ENCODE data around the gene SULT2B1. TPM values are rescaled to one million over a fixed set of nuclear protein-coding genes. Genes with fewer than 3 reads are reported as not detected.

Gene SULT2B1
- polyA plus RNA-seq, 1 donor from 2014 or later, result not detected

DNA sequence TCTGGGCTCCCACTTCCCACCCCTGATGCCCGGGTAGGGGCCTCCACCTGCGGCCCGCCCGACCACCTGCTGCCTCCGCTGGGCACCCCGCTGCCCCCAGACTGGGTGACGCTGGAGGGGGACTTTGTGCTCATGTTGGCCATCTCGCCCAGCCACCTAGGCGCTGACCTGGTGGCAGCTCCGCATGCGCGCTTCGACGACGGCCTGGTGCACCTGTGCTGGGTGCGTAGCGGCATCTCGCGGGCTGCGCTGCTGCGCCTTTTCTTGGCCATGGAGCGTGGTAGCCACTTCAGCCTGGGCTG lies 77.3 kb downstream of the SULT2B1 start:
- H3K4me2 ChIP-seq (ENCODE audit: low read length), result no peak overlapping the region
- H3F3A ChIP-seq (ENCODE audit: insufficient read depth, low read length, poor library complexity, severe bottlenecking), result no peaks in the 10 kb centered on the region
- no peaks in the 10 kb centered on the region for H3K36me3 ChIP-seq (ENCODE audit: insufficient read depth, low read length)
- H3K9ac ChIP-seq (ENCODE audit: low read length), result no peak overlapping the region
- no peaks in the 10 kb centered on the region for H3K9me3 ChIP-seq (ENCODE audit: low read length)
- H3K27ac ChIP-seq (ENCODE audit: low read length), result no peak overlapping the region
- H4K20me1 ChIP-seq (ENCODE audit: insufficient read depth), result no peaks in the 10 kb centered on the region
- H3K27me3 ChIP-seq (ENCODE audit: insufficient read depth, low read depth, low read length), result no peaks in the 10 kb centered on the region
- TF ChIP-seq MXI1 (conservative IDR thresholded peaks at IDR 0.05; ENCODE audit: poor library complexity, severe bottlenecking), result no peak
- TF ChIP-seq POLR2AphosphoS5 (IDR thresholded peaks at IDR 0.05), result peak; percentile 35
- H2AFZ ChIP-seq (ENCODE audit: low read depth, low read length), result no peak overlapping the region
- no peaks in the 10 kb centered on the region for H3K9me2 ChIP-seq (ENCODE audit: insufficient read depth, low read length)
- H3K79me2 ChIP-seq (replicated peaks; ENCODE audit: insufficient read depth, low read length), result peaks cover 15% of the 10 kb centered on the region
- no peak overlapping the region for H3K4me3 ChIP-seq (ENCODE audit: low read length)

- no peaks in the 10 kb centered on the region for H3K36me3 ChIP-seq (ENCODE audit: insufficient read depth, low read length)
- peak overlapping the region; percentile 72 for H3K27ac ChIP-seq (ENCODE audit: low read length)
- H4K20me1 ChIP-seq (ENCODE audit: insufficient read depth), result no peaks in the 10 kb centered on the region
- H3K79me2 ChIP-seq (replicated peaks; ENCODE audit: insufficient read depth, low read length), result peaks cover 10% of the 10 kb centered on the region
- H3K4me2 ChIP-seq (ENCODE audit: low read length), result no peak overlapping the region
- no peaks in the 10 kb centered on the region for H3K9me2 ChIP-seq (ENCODE audit: insufficient read depth, low read length)
- no peaks in the 10 kb centered on the region for H3K9me3 ChIP-seq (ENCODE audit: low read length)
- no peak overlapping the region for H2AFZ ChIP-seq (ENCODE audit: low read depth, low read length)
- no peak overlapping the region for H3K9ac ChIP-seq (ENCODE audit: low read length)
- H3K4me3 ChIP-seq (ENCODE audit: low read length), result no peak overlapping the region
- TF ChIP-seq EP300 (conservative IDR thresholded peaks at IDR 0.05; ENCODE audit: poor library complexity, severe bottlenecking), result no peak
- TF ChIP-seq POLR2AphosphoS5 (IDR thresholded peaks at IDR 0.05), result peak; percentile 5
- H3F3A ChIP-seq (ENCODE audit: insufficient read depth, low read length, poor library complexity, severe bottlenecking), result no peaks in the 10 kb centered on the region
- H3K27me3 ChIP-seq (ENCODE audit: insufficient read depth, low read depth, low read length), result no peaks in the 10 kb centered on the region
Measured at GRCh38 chr19:48629599-48630295, 77.8 kb downstream of the SULT2B1 start.

DNA sequence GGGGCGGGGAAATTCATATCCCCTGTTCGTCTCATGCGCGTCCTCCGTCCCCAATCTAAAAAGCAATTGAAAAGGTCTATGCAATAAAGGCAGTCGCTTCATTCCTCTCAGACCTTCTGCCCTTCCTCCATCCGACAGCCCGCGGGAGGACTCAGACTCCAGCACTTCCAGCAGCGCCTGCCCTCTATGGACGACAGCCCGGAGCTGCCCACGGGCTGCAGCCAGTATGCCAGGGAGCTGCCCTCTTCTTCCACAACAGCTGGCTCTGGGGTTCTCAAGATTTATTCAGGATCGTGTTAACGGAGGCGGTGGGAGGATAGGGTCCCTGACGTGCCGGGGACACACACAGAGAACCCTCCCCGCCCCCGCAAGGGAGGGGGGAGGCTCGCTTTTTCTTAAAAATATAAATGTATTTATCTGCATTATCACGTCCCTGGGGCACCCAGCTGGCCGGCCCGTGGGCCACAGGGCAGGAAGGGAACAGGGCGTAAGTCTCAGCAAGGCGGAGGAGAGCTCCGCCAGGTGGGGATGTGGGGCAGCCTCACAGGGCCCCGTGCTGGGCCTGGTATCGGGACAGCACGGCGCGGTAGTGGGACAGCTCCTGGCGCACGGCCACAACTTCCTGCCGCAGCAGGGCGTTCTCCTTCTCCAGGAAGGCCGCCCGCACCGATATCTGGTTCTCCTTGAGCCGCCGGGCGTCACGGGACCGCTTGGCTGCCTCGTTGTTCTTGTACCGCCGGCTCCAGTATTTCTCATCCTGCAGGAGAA lies 78.5 kb downstream of the SULT2B1 start:
- H3K79me2 ChIP-seq (replicated peaks; ENCODE audit: insufficient read depth, low read length), result peaks cover 3% of the 10 kb centered on the region
- H3K9me3 ChIP-seq (ENCODE audit: low read length), result no peaks in the 10 kb centered on the region
- no peaks in the 10 kb centered on the region for H3K36me3 ChIP-seq (ENCODE audit: insufficient read depth, low read length)
- no peaks in the 10 kb centered on the region for H3F3A ChIP-seq (ENCODE audit: insufficient read depth, low read length, poor library complexity, severe bottlenecking)
- H3K4me2 ChIP-seq (ENCODE audit: low read length), result no peak overlapping the region
- H3K4me3 ChIP-seq (ENCODE audit: low read length), result peak overlapping the region; percentile 32
- TF ChIP-seq, protein P1, sequence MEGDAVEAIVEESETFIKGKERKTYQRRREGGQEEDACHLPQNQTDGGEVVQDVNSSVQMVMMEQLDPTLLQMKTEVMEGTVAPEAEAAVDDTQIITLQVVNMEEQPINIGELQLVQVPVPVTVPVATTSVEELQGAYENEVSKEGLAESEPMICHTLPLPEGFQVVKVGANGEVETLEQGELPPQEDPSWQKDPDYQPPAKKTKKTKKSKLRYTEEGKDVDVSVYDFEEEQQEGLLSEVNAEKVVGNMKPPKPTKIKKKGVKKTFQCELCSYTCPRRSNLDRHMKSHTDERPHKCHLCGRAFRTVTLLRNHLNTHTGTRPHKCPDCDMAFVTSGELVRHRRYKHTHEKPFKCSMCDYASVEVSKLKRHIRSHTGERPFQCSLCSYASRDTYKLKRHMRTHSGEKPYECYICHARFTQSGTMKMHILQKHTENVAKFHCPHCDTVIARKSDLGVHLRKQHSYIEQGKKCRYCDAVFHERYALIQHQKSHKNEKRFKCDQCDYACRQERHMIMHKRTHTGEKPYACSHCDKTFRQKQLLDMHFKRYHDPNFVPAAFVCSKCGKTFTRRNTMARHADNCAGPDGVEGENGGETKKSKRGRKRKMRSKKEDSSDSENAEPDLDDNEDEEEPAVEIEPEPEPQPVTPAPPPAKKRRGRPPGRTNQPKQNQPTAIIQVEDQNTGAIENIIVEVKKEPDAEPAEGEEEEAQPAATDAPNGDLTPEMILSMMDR (IDR thresholded peaks at IDR 0.05; ENCODE audit: poor library complexity, severe bottlenecking), result no peak
- no peak for TF ChIP-seq RAD21 (conservative IDR thresholded peaks at IDR 0.05)
- TF ChIP-seq SMC3 (conservative IDR thresholded peaks at IDR 0.05; ENCODE audit: poor library complexity), result no peak
- H3K27ac ChIP-seq (ENCODE audit: low read length), result peak overlapping the region; percentile 72
- no peaks in the 10 kb centered on the region for H3K27me3 ChIP-seq (ENCODE audit: insufficient read depth, low read depth, low read length)
- no peaks in the 10 kb centered on the region for H3K9me2 ChIP-seq (ENCODE audit: insufficient read depth, low read length)
- peak overlapping the region; percentile 36 for H3K9ac ChIP-seq (ENCODE audit: low read length)
- H2AFZ ChIP-seq (ENCODE audit: low read depth, low read length), result no peak overlapping the region
- H4K20me1 ChIP-seq (ENCODE audit: insufficient read depth), result no peaks in the 10 kb centered on the region

- Histone ChIP-seq H3K36me3 (ENCODE audit: insufficient read depth, low read length) (no peaks in the 10 kb centered on the region), H2AFZ (ENCODE audit: low read depth, low read length) (no peak overlapping the region), H3K27ac (ENCODE audit: low read length) (peak overlapping the region; percentile 72), H3K4me2 (ENCODE audit: low read length) (no peak overlapping the region), H3K27me3 (ENCODE audit: insufficient read depth, low read depth, low read length) (no peaks in the 10 kb centered on the region), H3K9me3 (ENCODE audit: low read length) (no peaks in the 10 kb centered on the region), H3K9ac (ENCODE audit: low read length) (peak overlapping the region; percentile 36), H3F3A (ENCODE audit: insufficient read depth, low read length, poor library complexity, severe bottlenecking) (no peaks in the 10 kb centered on the region), H3K4me3 (ENCODE audit: low read length) (peak overlapping the region; percentile 32), H3K9me2 (ENCODE audit: insufficient read depth, low read length) (no peaks in the 10 kb centered on the region), H4K20me1 (ENCODE audit: insufficient read depth) (no peaks in the 10 kb centered on the region), H3K79me2 (replicated peaks; ENCODE audit: insufficient read depth, low read length) (no peaks in the 10 kb centered on the region)
- TF ChIP-seq, protein P2, sequence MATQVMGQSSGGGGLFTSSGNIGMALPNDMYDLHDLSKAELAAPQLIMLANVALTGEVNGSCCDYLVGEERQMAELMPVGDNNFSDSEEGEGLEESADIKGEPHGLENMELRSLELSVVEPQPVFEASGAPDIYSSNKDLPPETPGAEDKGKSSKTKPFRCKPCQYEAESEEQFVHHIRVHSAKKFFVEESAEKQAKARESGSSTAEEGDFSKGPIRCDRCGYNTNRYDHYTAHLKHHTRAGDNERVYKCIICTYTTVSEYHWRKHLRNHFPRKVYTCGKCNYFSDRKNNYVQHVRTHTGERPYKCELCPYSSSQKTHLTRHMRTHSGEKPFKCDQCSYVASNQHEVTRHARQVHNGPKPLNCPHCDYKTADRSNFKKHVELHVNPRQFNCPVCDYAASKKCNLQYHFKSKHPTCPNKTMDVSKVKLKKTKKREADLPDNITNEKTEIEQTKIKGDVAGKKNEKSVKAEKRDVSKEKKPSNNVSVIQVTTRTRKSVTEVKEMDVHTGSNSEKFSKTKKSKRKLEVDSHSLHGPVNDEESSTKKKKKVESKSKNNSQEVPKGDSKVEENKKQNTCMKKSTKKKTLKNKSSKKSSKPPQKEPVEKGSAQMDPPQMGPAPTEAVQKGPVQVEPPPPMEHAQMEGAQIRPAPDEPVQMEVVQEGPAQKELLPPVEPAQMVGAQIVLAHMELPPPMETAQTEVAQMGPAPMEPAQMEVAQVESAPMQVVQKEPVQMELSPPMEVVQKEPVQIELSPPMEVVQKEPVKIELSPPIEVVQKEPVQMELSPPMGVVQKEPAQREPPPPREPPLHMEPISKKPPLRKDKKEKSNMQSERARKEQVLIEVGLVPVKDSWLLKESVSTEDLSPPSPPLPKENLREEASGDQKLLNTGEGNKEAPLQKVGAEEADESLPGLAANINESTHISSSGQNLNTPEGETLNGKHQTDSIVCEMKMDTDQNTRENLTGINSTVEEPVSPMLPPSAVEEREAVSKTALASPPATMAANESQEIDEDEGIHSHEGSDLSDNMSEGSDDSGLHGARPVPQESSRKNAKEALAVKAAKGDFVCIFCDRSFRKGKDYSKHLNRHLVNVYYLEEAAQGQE (IDR thresholded peaks at IDR 0.05; ENCODE audit: borderline replicate concordance), result no peak
- TF ChIP-seq EZH2 (IDR thresholded peaks at IDR 0.05; ENCODE audit: borderline replicate concordance, insufficient read depth, low read length, poor library complexity, severe bottlenecking) (no peak), MXI1 (conservative IDR thresholded peaks at IDR 0.05; ENCODE audit: poor library complexity, severe bottlenecking) (no peak), EP300 (conservative IDR thresholded peaks at IDR 0.05; ENCODE audit: poor library complexity, severe bottlenecking) (no peak), POLR2AphosphoS5 (IDR thresholded peaks at IDR 0.05) (no peak), SMC3 (conservative IDR thresholded peaks at IDR 0.05; ENCODE audit: poor library complexity) (no peak), TAF1 (IDR thresholded peaks at IDR 0.05; ENCODE audit: low read depth) (no peak), RAD21 (conservative IDR thresholded peaks at IDR 0.05) (no peak)
Measured at GRCh38 chr19:48631225-48631624, 79.3 kb downstream of the SULT2B1 start.

All from neural cell (in vitro differentiated cells).